Caki2 (cell line): ENCODE measurements around the gene TXNDC11. TPM values are rescaled to one million over a fixed set of nuclear protein-coding genes. Genes with fewer than 3 reads are reported as not detected.

ENCODE experiments used
- DNase-seq: peaks from one replicate; pipeline ENCODE4 v3.0.0-alpha.2; 2015; ENCODE audit warnings: low read depth
- in situ Hi-C: cut with HindIII; loops from 2 replicates; pipeline ENCODE4 v1.10.0; 2016; ENCODE audit warnings: low sequenced_read_pairs, low pct_unique_long_range_greater_than_20kb, mixed read lengths
- total RNA-seq: library from RNA; depleted of rRNA; stranded (reverse); fragments of >200 nt; shearing (Covaris generic); gene quantifications from 2 replicates; pipeline ENCODE4 v1.2.3, GENCODE V29; 2014; ENCODE audit warnings: low replicate concordance

TXNDC11 gene
- total RNA-seq, 1 experiment from 2014 or later, result 48.9 TPM

GRCh38 chr16:11700264-11701029 is 42.2 kb downstream of the TXNDC11 start:
- in situ Hi-C loops, result no loop called here
- no peak for DNase-seq

GRCh38 chr16:11699234-11699894 is 43.3 kb downstream of the TXNDC11 start:
- in situ Hi-C loops, result no loop called here
- DNase-seq, result no peak

- peak; percentile 56 for DNase-seq
- in situ Hi-C loops, result no loop called here
Observed at GRCh38 chr16:11698271-11698689, 44.4 kb downstream of the TXNDC11 start.

GRCh38 chr16:11697319-11697718 is 45.3 kb downstream of the TXNDC11 start:
- no peak for DNase-seq
- in situ Hi-C loops, result no loop called here

- in situ Hi-C loops, result no loop called here
Observed at GRCh38 chr16:11696266-11697012, 46.2 kb downstream of the TXNDC11 start.

GRCh38 chr16:11692651-11693050 is 50.0 kb downstream of the TXNDC11 start:
- in situ Hi-C loops, result no loop called here
- no peak for DNase-seq

More at GRCh38 chr16:11696266-11697012, 46.2 kb downstream of the TXNDC11 start:
- no peak for DNase-seq

- in situ Hi-C loops, result no loop called here
Observed at GRCh38 chr16:11692171-11692570, 50.5 kb downstream of the TXNDC11 start.

GRCh38 chr16:11691771-11692170 is 50.9 kb downstream of the TXNDC11 start:
- no peak for DNase-seq
- in situ Hi-C loops, result no loop called here

More at GRCh38 chr16:11692171-11692570, 50.5 kb downstream of the TXNDC11 start:
- no peak for DNase-seq

GRCh38 chr16:11691235-11691634 is 51.4 kb downstream of the TXNDC11 start:
- in situ Hi-C loops, result no loop called here
- DNase-seq, result no peak

- DNase-seq, result no peak
- in situ Hi-C loops, result no loop called here
Observed at GRCh38 chr16:11689031-11689840, 53.4 kb downstream of the TXNDC11 start.

GRCh38 chr16:11688520-11688886 is 54.2 kb downstream of the TXNDC11 start:
- no peak for DNase-seq
- in situ Hi-C loops, result no loop called here

GRCh38 chr16:11687601-11688519 is 54.8 kb downstream of the TXNDC11 start:
- in situ Hi-C loops, result no loop called here
- DNase-seq, result no peak

GRCh38 chr16:11686713-11687380 is 55.8 kb downstream of the TXNDC11 start:
- no peak for DNase-seq
- in situ Hi-C loops, result no loop called here

GRCh38 chr16:11685844-11686618 is 56.6 kb downstream of the TXNDC11 start:
- in situ Hi-C loops, result no loop called here
- DNase-seq, result no peak

GRCh38 chr16:11684231-11685025 is 58.2 kb downstream of the TXNDC11 start:
- no peak for DNase-seq
- in situ Hi-C loops, result no loop called here
